SK-N-SH treated with all-trans-retinoic acid at 6 μM for 48 hours (cell line): ENCODE measurements around the gene BBS9.

Experiments
- ATAC-seq: fragments of 200-7000 bp; cut with Tn5 transposase; 3 replicates; pipeline ENCODE4 v1.9.1; 2020; ENCODE audit warnings: mild to moderate bottlenecking, moderate library complexity
- ARNTL ChIP-seq: fragments of 450-650 bp; formaldehyde crosslinking; IDR thresholded peaks from 2 replicates; pipeline ENCODE4 v1.5.0; 2020; ENCODE audit warnings: low read depth, mild to moderate bottlenecking, moderate library complexity, borderline replicate concordance
- CREB5 ChIP-seq: fragments of 250-450 bp; sonication (Bioruptor Pico); IDR thresholded peaks from 2 replicates; pipeline ENCODE4 v1.5.1; 2020; ENCODE audit warnings: low read depth, mild to moderate bottlenecking, moderate library complexity
- CSRNP3 ChIP-seq: fragments of 250-450 bp; sonication (Bioruptor Pico); IDR thresholded peaks from 2 replicates; pipeline ENCODE4 v1.5.1; 2021; ENCODE audit warnings: mild to moderate bottlenecking, moderate library complexity
- GLIS3 ChIP-seq: fragments of 250-450 bp; sonication (Bioruptor Pico); IDR thresholded peaks from 2 replicates; pipeline ENCODE4 v1.5.0; 2020; ENCODE audit warnings: mild to moderate bottlenecking, moderate library complexity
- ISL1 ChIP-seq: fragments of 250-450 bp; sonication (Bioruptor Pico); IDR thresholded peaks from 2 replicates; pipeline ENCODE4 v2.1.2; 2022; ENCODE audit warnings: mild to moderate bottlenecking, moderate library complexity
- OSR1 ChIP-seq: fragments of 250-450 bp; sonication (Bioruptor Pico); IDR thresholded peaks from 2 replicates; pipeline ENCODE4 v1.8.0; 2022; ENCODE audit warnings: moderate library complexity, mild to moderate bottlenecking, inconsistent platforms
- PATZ1 ChIP-seq: fragments of 250-450 bp; sonication (Bioruptor Pico); IDR thresholded peaks from 2 replicates; pipeline ENCODE4 v1.8.0; 2020; ENCODE audit warnings: mild to moderate bottlenecking, moderate library complexity, borderline replicate concordance
- POU6F1 ChIP-seq: fragments of 250-450 bp; sonication (Bioruptor Pico); IDR thresholded peaks from 2 replicates; pipeline ENCODE4 v1.8.0; 2021; ENCODE audit warnings: low read depth, mild to moderate bottlenecking, moderate library complexity, borderline replicate concordance
- PPARA ChIP-seq: fragments of 250-450 bp; sonication (Bioruptor Pico); IDR thresholded peaks from 2 replicates; pipeline ENCODE4 v1.5.0; 2020; ENCODE audit warnings: mild to moderate bottlenecking, borderline replicate concordance
- RARB ChIP-seq: fragments of 250-450 bp; sonication (Bioruptor Pico); IDR thresholded peaks from 2 replicates; pipeline ENCODE4 v1.8.0; 2021; ENCODE audit warnings: mild to moderate bottlenecking, moderate library complexity
- SNAI2 ChIP-seq: fragments of 250-450 bp; sonication (Bioruptor Pico); IDR thresholded peaks from 2 replicates; pipeline ENCODE4 v1.5.0; 2020; ENCODE audit warnings: mild to moderate bottlenecking, moderate library complexity
- TCF4 ChIP-seq: fragments of 250-450 bp; sonication (Bioruptor Pico); IDR thresholded peaks from 2 replicates; pipeline ENCODE4 v1.8.0; 2021; ENCODE audit warnings: mild to moderate bottlenecking, moderate library complexity, borderline replicate concordance
- TOX ChIP-seq: fragments of 250-450 bp; sonication (Bioruptor Pico); IDR thresholded peaks from 2 replicates; pipeline ENCODE4 v1.8.0; 2021; ENCODE audit warnings: mild to moderate bottlenecking, moderate library complexity, borderline replicate concordance
- TSHZ2 ChIP-seq: fragments of 250-450 bp; sonication (Bioruptor Pico); IDR thresholded peaks from 2 replicates; pipeline ENCODE4 v1.5.0; 2020; ENCODE audit warnings: mild to moderate bottlenecking, moderate library complexity
- ZC3H10 ChIP-seq: fragments of 250-450 bp; sonication (Bioruptor Pico); IDR thresholded peaks from 2 replicates; pipeline ENCODE4 v1.5.1; 2021; ENCODE audit warnings: mild to moderate bottlenecking, moderate library complexity
- ZNF565 ChIP-seq: fragments of 450-650 bp; formaldehyde crosslinking; conservative IDR thresholded peaks from 2 replicates; pipeline ENCODE4 v1.5.0; 2020; ENCODE audit warnings: low read depth, mild to moderate bottlenecking, moderate library complexity
- ZNF70 ChIP-seq: fragments of 450-650 bp; formaldehyde crosslinking; IDR thresholded peaks from 2 replicates; pipeline ENCODE4 v1.5.0; 2020; ENCODE audit warnings: mild to moderate bottlenecking, moderate library complexity
- ZNF8 ChIP-seq: fragments of 450-650 bp; formaldehyde crosslinking; IDR thresholded peaks from 2 replicates; pipeline ENCODE4 v1.5.0; 2020; ENCODE audit warnings: mild to moderate bottlenecking, moderate library complexity

Gene BBS9

GRCh38 chr7:33220231-33220630 lies 90.9 kb downstream of the BBS9 start:
- TF ChIP-seq ARNTL (CRISPR knock-in tag): no peak
- no peak for TF ChIP-seq PATZ1
- TF ChIP-seq ZC3H10 (CRISPR knock-in tag): no peak
- TF ChIP-seq ZNF70 (CRISPR knock-in tag): no peak
- TF ChIP-seq TOX (CRISPR knock-in tag): no peak
- no peak for TF ChIP-seq GLIS3 (CRISPR knock-in tag)
- TF ChIP-seq SNAI2 (CRISPR knock-in tag): no peak
- TF ChIP-seq ISL1 (CRISPR knock-in tag): no peak
- TF ChIP-seq ZNF565: no peak
- no peak for TF ChIP-seq TSHZ2 (CRISPR knock-in tag)
- TF ChIP-seq ZNF8 (CRISPR knock-in tag): no peak
- no peak for TF ChIP-seq RARB
- no peak for TF ChIP-seq CSRNP3 (CRISPR knock-in tag)
- no peak for TF ChIP-seq POU6F1 (CRISPR knock-in tag)
- TF ChIP-seq TCF4 (CRISPR knock-in tag): no peak
- TF ChIP-seq, all 23 proteins: peak for 0
- ATAC-seq: no peak

- TF ChIP-seq TSHZ2 (CRISPR knock-in tag): no peak
- no peak for TF ChIP-seq RARB
- TF ChIP-seq CREB5: no peak
- no peak for TF ChIP-seq OSR1
- TF ChIP-seq PATZ1: no peak
- TF ChIP-seq ZC3H10 (CRISPR knock-in tag): no peak
- TF ChIP-seq POU6F1 (CRISPR knock-in tag): no peak
- no peak for TF ChIP-seq PPARA
- ATAC-seq: no peak
These were observed 92.0 kb downstream of the BBS9 start for GRCh38 chr7:33221390-33221789.
